Prostate gland (tissue), 2 donors: ENCODE measurements around the gene MPV17L.
"Not testable (repeated sequence)": the region's sequence is repeated elsewhere in the genome, so short reads cannot be mapped to it uniquely, and the experiment has no call there.

ENCODE experiments used
- CTCF ChIP-seq, 4 experiments: fragments of 200-600 bp in 2 of 4; fragments of 450-650 bp in 2 of 4; sonication (generic) in 2 of 4; IDR thresholded peaks; 1 replicate in 3 of 4; 2 replicates in 1 of 4; pipeline ENCODE4 v1.5.1; 2016 to 2019; ENCODE audit warnings: antibody characterized with exemption in 4 of 4, mild to moderate bottlenecking in 2 of 4, moderate library complexity in 2 of 4
- POLR2A ChIP-seq: fragments of 450-650 bp; IDR thresholded peaks from one replicate; pipeline ENCODE4 v1.6.1; 2016; ENCODE audit warnings: antibody characterized with exemption, mild to moderate bottlenecking

DNA sequence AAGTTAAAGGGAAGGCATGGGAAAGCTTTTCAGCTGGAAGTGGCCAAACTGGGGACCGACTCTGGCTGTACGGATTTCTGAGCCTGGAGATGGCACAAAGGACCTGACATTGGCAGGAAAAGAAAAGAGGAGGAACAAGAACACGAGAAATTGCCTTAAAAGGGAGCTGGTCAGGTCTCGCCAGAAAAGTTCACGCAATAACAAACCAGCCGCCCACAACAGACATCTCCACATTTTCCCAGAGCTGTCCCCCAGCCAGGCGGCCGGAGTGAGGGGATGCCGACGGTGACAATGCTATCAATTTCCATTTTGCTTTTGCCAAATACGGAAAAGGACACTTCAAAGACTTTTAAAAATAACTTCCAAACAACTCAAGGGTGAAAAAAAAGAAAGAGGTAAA lies 44.3 kb upstream of the MPV17L start:
- not testable (repeated sequence) for TF ChIP-seq CTCF (IDR thresholded peaks at IDR 0.05); POLR2A
